DMS 273 (cell line): ENCODE measurements around the gene FAM237B.
"Not testable (repeated sequence)": the region's sequence is repeated elsewhere in the genome, so short reads cannot be mapped to it uniquely, and the experiment has no call there.

ENCODE experiments used
- DNase-seq: peaks from one replicate; lab custom pipeline; 2025; ENCODE audit not compliant: unreplicated experiment; lab: John Stamatoyannopoulos, UW

Gene FAM237B

GRCh38 chr7:90320801-90321494, at the start of gene FAM237B:
TSS of gene FAM237B (minus strand) at chr7:90321304. CDS start at chr7:90319748, 1,556 bp downstream.
- DNase-seq = peak; percentile 75

- no peak for DNase-seq
Measured at GRCh38 chr7:90351987-90352386, 30.9 kb upstream of the FAM237B start.

GRCh38 chr7:90350032-90350431, 28.9 kb upstream of the FAM237B start:
- not testable (repeated sequence) for DNase-seq

GRCh38 chr7:90349305-90349704, 28.2 kb upstream of the FAM237B start:
- no peak for DNase-seq

GRCh38 chr7:90347759-90348158, 26.7 kb upstream of the FAM237B start:
- DNase-seq = no peak

- DNase-seq = peak; percentile 99
Measured at GRCh38 chr7:90346336-90347125, 25.4 kb upstream of the FAM237B start, which contains the start of gene GTPBP10. TSS of gene GTPBP10 (plus strand) at chr7:90346716. CDS start at chr7:90346742, 26 bp downstream.

GRCh38 chr7:90345595-90346335, 24.7 kb upstream of the FAM237B start:
- peak; percentile 74 for DNase-seq

GRCh38 chr7:90345016-90345415, 23.9 kb upstream of the FAM237B start:
- DNase-seq = no peak

GRCh38 chr7:90337106-90337505, 16.0 kb upstream of the FAM237B start:
- no peak for DNase-seq

GRCh38 chr7:90334926-90335325, 13.8 kb upstream of the FAM237B start:
- DNase-seq = not testable (repeated sequence)

GRCh38 chr7:90334193-90334843, 13.2 kb upstream of the FAM237B start:
- no peak for DNase-seq

- DNase-seq = no peak
Measured at GRCh38 chr7:90326500-90326899, 5.4 kb upstream of the FAM237B start.

GRCh38 chr7:90322837-90323236, 1.7 kb upstream of the FAM237B start:
- DNase-seq = no peak

GRCh38 chr7:90320418-90320800, 695 bp downstream of the FAM237B start:
- DNase-seq = no peak

GRCh38 chr7:90320014-90320413, 1.1 kb downstream of the FAM237B start:
- DNase-seq = no peak

GRCh38 chr7:90313907-90314306, 7.2 kb downstream of the FAM237B start:
- DNase-seq = no peak

GRCh38 chr7:90312745-90313144, 8.4 kb downstream of the FAM237B start:
- peak; percentile 51 for DNase-seq

GRCh38 chr7:90311175-90311574, 9.9 kb downstream of the FAM237B start:
- DNase-seq = no peak

- no peak for DNase-seq
Measured at GRCh38 chr7:90309872-90310271, 11.2 kb downstream of the FAM237B start.

GRCh38 chr7:90303241-90303640, 17.9 kb downstream of the FAM237B start:
- no peak for DNase-seq
